Fibroblast of pulmonary artery (primary cell): ENCODE data around the gene OPALIN.

ENCODE experiments used
- DNase-seq: peaks from one replicate; pipeline ENCODE4 v3.0.0-alpha.2; 2010; ENCODE audit warnings: low read depth
- H3K4me3 ChIP-seq: replicated peaks from 2 replicates; pipeline ENCODE4 v1.5.1; 2011; ENCODE audit warnings: low read depth, mild to moderate bottlenecking, control low read depth, low read length, moderate library complexity
- TF ChIP-seq, protein P1 (sequence below): IDR thresholded peaks from 2 replicates; pipeline ENCODE4 v1.5.1; 2011; ENCODE audit warnings: mild to moderate bottlenecking, control low read depth, low read length, inconsistent platforms; ENCODE audit errors: missing control alignments

Gene OPALIN

GRCh38 chr10:96357038-96357620 is 1.7 kb downstream of the OPALIN start:
- H3K4me3 ChIP-seq: no peak overlapping the region
- no peak for DNase-seq
- TF ChIP-seq, protein P1, sequence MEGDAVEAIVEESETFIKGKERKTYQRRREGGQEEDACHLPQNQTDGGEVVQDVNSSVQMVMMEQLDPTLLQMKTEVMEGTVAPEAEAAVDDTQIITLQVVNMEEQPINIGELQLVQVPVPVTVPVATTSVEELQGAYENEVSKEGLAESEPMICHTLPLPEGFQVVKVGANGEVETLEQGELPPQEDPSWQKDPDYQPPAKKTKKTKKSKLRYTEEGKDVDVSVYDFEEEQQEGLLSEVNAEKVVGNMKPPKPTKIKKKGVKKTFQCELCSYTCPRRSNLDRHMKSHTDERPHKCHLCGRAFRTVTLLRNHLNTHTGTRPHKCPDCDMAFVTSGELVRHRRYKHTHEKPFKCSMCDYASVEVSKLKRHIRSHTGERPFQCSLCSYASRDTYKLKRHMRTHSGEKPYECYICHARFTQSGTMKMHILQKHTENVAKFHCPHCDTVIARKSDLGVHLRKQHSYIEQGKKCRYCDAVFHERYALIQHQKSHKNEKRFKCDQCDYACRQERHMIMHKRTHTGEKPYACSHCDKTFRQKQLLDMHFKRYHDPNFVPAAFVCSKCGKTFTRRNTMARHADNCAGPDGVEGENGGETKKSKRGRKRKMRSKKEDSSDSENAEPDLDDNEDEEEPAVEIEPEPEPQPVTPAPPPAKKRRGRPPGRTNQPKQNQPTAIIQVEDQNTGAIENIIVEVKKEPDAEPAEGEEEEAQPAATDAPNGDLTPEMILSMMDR: no peak

DNA sequence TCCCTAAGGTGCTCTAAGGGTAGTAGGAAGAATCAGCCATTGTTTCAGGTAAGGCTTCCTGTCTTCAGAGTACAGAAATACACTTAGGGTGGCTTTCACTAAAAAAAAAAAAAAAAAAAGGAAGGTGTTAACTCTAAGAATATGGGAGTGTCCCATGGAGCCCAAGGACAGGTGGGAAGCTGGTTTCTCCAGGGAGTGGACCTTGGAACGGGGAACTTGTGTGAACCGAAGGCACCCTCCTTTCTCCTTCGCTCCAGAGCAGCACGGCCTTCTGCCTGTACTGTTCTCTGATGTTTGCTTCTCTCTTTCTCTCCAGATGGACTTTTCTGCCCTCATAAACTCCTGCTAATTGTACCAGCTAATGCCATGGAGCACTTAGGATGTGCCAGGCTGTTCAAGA is 6.2 kb downstream of the OPALIN start:
- no peak overlapping the region for H3K4me3 ChIP-seq
- no peak for DNase-seq
- TF ChIP-seq, protein P1: no peak

DNA sequence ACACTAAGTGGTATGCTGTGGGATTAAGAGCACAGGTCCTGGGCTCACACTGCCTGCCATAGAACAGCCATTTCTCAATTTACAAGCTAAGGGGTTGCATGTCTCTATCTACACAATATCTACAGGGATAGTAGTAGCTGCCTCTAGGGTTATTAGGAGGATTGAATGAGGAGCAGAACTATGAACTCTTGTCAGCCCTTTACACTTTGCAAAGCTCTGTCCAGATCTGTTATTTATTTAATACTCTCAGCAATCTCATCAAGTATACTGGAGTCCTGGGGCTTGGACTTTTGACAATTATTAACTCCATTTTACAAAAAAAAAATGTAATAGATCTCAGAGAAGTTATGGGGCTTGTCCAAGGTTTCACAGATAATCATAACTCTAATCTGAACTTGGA is 6.8 kb downstream of the OPALIN start:
- no peak for DNase-seq
- no peak overlapping the region for H3K4me3 ChIP-seq
- TF ChIP-seq, protein P1: no peak

DNA sequence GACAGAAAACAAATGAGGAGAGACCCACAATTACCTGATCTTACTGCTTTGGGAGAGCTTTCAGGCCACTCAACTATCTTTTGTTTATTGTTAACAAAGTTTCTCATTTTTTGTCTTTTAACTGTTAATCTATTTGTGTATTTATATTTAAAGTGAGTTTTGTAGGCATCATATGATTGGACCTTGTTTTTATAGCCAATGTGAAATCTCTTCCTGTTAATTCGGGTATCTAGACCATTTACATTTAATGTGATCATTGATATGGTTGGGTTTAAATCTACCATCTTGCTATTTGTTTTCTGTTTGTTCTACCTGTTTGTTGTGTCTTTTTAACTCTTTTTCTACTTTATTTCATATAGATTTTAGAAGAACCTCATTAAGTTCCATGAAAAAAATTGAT is 12.5 kb downstream of the OPALIN start:
- no peak for DNase-seq
- no peak overlapping the region for H3K4me3 ChIP-seq
- TF ChIP-seq, protein P1: no peak

GRCh38 chr10:96345222-96345621 is 13.6 kb downstream of the OPALIN start:
- DNase-seq: no peak
- no peak overlapping the region for H3K4me3 ChIP-seq
- TF ChIP-seq, protein P1: no peak

DNA sequence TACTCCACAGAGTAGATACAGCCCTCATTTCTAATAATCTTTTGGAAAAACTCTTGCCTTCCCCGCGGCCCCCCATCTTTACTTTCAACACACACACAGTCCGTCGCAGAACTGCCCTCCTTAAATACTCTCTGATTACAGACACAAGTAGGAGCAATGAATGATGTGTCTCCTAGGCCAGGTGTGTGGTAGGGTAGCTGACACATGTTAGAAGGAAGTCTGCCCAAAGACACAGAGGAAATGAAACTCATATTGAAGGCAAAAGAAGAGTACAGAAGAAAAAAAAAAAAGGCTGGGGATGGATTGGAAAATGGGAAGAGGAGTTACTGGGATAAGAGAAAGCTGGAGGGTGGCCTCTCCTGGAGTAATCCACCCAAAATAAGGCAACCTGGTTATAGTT is 14.6 kb downstream of the OPALIN start:
- TF ChIP-seq, protein P1: no peak

GRCh38 chr10:96342402-96342801 is 16.4 kb downstream of the OPALIN start:
- no peak overlapping the region for H3K4me3 ChIP-seq
- TF ChIP-seq, protein P1: no peak
- DNase-seq: no peak

More for the DNA sequence above, 14.6 kb downstream of the OPALIN start:
- no peak overlapping the region for H3K4me3 ChIP-seq
- DNase-seq: no peak
